HTR-8/SVneo (cell line): Measurements from ENCODE around the gene RASSF3.
"Not testable (repeated sequence)": the region's sequence is repeated elsewhere in the genome, so short reads cannot be mapped to it uniquely, and the experiment has no call there.

Source experiments
- DNase-seq: peaks from one replicate; pipeline ENCODE4 v3.0.0; 2011; ENCODE audit warnings: low spot score, mixed read lengths; ENCODE audit not compliant: insufficient read length
- FAIRE-seq: peaks from 2 replicates; lab custom pipeline; 2011; peaks lifted over from hg19 to GRCh38; lab: Jason Lieb, UNC

The RASSF3 gene

GRCh38 chr12:64685605-64686004 is 75.3 kb downstream of the RASSF3 start:
- FAIRE-seq (no peak), DNase-seq (no peak)

DNA sequence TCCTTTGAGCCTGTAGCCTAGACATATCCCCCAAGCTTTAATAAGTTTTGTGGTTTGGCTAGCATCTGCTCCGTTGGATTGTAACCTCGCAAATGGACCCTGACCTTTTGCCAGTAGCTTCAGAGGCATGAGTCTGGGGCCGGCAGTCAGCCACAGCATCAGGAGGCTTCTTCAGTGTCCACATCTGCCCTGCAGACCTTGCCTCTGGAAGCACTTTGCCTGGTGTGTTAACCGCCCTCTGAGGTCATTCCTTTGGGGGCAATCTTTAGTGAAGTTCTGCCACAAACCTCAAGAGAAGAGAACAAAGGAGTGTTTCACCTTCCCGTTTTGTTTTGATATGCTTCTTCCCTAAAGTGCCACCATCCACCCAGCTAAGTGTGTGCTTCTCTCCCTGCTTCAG is 77.5 kb downstream of the RASSF3 start:
- FAIRE-seq: no peak
- no peak for DNase-seq

GRCh38 chr12:64688219-64688618 is 77.9 kb downstream of the RASSF3 start:
- FAIRE-seq (no peak), DNase-seq (no peak)

DNA sequence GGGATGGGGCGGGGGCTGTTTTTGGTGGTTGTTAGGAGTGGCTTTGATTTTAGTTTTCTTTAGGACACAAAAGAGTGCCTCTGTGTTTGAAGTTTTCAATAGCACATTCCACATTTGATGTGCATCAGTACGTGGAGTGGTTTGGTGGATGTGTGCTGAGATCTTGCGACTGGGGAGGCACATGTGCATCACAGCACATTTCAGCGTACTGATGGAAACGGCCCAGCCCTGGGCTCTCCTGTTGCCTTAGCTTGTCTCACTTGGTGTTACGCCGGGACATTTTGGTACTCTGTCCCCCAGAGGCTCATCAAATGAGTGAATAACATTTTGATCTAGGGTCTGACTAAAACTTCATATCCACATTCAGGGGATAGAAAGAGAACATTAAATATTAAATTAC is 78.4 kb downstream of the RASSF3 start:
- FAIRE-seq: no peak
- no peak for DNase-seq

GRCh38 chr12:64690236-64690635 is 79.9 kb downstream of the RASSF3 start:
- FAIRE-seq, DNase-seq: not testable (repeated sequence)

DNA sequence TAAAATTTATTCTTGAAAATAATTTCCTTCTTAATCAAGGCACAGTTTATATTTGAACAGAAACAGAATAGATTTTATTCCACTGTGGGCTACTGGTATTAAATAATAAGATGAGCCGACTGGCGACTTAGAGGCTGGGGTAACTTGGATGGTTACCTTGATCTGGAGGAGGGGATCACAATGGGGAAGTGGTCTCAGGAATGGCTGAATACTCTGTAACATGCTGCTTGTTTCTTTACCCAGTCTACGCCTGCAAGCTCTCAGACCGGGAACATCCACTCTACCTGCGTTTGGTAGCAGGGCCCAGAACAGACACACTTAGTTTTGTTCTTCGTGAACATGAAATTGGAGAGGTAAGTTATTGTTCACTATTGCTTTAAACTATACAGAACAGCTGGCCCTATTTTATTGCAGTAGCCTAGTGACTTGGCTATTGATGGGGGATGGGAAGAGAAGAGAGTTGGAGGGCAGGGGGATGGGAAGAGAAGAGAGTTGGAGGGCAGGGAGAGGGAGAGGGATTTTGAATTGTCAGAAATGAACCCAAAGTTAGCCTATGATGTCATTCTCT is 81.0 kb downstream of the RASSF3 start:
- DNase-seq (no peak), FAIRE-seq (no peak)

- FAIRE-seq (no peak), DNase-seq (no peak)
Measured at GRCh38 chr12:64691795-64692583, 81.7 kb downstream of the RASSF3 start.

GRCh38 chr12:64694130-64695040 is 84.1 kb downstream of the RASSF3 start:
- FAIRE-seq (no peak), DNase-seq (no peak)

DNA sequence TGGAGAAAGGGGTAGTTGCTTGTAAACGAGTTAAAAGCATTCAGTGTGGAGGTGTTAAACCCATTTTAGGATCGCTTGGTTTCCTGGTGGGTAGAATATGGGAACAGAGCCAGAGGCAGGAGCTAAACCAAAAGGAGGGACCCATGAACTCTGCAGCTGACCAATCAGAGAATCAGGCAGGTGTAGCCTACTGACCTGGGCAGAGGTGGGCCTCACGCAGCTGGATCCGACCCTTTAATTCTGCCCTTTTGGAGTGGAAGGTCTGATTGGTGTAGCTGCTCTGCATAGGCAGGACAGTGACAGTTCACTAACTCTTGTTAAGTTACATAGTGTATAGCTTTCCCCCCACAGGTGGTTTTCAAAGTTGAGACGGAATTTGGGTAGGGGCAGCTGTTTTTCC is 85.3 kb downstream of the RASSF3 start:
- no peak for FAIRE-seq
- DNase-seq: no peak

DNA sequence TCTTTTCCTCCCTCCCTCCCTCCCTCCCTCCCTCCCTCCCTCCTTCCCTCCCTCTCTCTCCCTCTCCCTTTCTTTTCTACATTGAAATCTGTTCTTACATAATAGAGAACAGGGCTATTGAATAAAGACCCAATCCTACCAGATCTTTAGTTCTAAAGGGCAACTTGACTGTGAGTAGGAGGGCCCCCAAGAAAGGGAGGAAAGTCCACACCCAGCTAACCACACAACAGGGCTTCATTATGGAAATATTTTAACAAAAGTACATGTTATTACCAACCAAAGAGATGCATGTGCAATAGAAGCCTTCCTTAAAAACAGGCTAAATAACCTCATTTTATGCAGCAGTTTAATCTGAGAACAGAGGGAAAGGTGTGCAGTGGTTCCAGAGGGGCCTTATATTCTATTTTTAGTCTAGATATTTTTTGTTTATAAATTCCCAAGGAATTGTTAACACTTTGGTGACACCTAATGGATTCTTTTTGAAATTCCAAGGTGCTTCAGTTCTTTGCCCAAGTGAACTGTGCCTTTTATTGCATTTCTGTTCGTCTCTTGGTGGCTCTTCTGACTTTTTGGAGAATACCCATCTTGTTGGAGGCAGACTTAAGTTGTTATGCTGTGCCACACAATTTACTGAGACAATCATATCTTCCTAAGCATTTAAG is 85.9 kb downstream of the RASSF3 start:
- no peak for FAIRE-seq
- no peak for DNase-seq

- DNase-seq: no peak
- no peak for FAIRE-seq
Measured at GRCh38 chr12:64699504-64700115, 89.3 kb downstream of the RASSF3 start.

DNA sequence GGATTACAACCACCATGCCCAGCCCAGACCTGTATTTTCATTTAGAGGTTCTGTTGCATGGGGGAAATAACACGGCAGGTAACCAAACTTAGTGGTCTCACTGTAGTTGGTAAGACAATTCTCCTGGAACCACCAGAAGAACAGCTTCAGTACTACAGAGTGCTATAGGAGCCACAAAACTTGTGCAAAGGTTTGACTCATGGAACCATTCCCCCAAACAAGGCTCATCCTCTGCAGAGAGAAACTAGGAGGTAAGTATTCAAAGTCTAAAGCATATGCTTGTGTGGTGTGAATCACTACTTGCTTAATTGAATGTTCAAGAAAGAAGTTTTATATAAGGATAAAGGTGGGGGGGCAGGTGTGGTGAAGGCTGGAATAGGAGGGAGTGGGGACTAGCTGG is 90.2 kb downstream of the RASSF3 start:
- FAIRE-seq (no peak), DNase-seq (no peak)

DNA sequence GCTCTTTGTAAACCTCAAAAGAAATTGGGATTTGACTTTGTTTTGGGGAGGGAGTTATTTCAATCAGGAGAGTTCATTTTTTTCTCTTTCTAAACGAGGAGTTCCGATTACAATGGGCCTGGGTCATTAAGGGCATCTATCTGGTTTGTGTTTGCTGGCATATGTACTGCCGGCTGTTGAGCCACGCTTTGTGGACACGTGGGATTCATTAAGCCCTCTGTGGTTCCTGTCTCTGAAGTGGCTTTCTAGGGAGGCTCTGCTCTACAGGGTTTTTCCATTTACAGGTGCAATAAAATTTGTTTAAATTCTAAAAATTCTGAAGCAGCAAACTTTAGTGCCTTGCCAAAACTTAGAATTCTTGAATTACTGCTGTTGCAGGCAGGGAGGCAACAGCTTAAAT is 91.0 kb downstream of the RASSF3 start:
- DNase-seq (no peak), FAIRE-seq (no peak)

GRCh38 chr12:64706306-64706705 is 96.0 kb downstream of the RASSF3 start:
- FAIRE-seq: no peak
- DNase-seq: no peak

- DNase-seq: no peak
- FAIRE-seq: no peak
Measured at GRCh38 chr12:64706857-64707256, 96.6 kb downstream of the RASSF3 start.

GRCh38 chr12:64707362-64707761 is 97.1 kb downstream of the RASSF3 start:
- FAIRE-seq (no peak), DNase-seq (no peak)

GRCh38 chr12:64707926-64708325 is 97.6 kb downstream of the RASSF3 start:
- DNase-seq: no peak
- FAIRE-seq: no peak

- no peak for FAIRE-seq
Measured at GRCh38 chr12:64709429-64709828, 99.1 kb downstream of the RASSF3 start.

GRCh38 chr12:64713376-64713775 is 103.1 kb downstream of the RASSF3 start:
- no peak for DNase-seq
- no peak for FAIRE-seq

More at GRCh38 chr12:64709429-64709828, 99.1 kb downstream of the RASSF3 start:
- no peak for DNase-seq

GRCh38 chr12:64714551-64714968 is 104.3 kb downstream of the RASSF3 start:
- no peak for DNase-seq

More at GRCh38 chr12:64714551-64714968, 104.3 kb downstream of the RASSF3 start:
- FAIRE-seq: no peak
